NCI-H128 (cell line): ENCODE results near the gene ATG14.
"Not testable (repeated sequence)": the region's sequence is repeated elsewhere in the genome, so short reads cannot be mapped to it uniquely, and the experiment has no call there.

Experiments
- DNase-seq: peaks from one replicate; lab custom pipeline; 2025; ENCODE audit not compliant: unreplicated experiment; lab: John Stamatoyannopoulos, UW

The ATG14 gene

GRCh38 chr14:55388160-55388559 lies 23.5 kb downstream of the ATG14 start:
- DNase-seq: no peak

DNA sequence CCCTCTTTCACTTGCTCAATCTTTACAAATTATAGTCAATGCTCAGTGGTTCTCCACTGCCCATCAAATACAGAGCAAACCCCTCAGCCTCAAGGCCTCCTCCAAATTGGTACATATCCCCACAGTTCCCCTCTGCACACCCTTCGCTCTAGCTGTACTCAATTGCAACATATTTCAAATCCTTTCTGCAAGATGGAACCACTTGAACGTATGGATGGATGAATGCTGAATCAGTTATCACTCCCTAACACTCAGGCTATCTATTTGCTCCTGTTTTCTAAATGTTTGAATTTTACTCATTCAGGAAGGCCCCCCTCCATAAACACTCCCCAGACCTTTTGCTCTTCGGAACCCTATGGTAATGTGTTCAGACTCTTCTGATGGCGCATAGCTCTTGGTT lies 24.5 kb downstream of the ATG14 start:
- DNase-seq: no peak

- no peak for DNase-seq
Observed at GRCh38 chr14:55386037-55386808, 25.4 kb downstream of the ATG14 start.

DNA sequence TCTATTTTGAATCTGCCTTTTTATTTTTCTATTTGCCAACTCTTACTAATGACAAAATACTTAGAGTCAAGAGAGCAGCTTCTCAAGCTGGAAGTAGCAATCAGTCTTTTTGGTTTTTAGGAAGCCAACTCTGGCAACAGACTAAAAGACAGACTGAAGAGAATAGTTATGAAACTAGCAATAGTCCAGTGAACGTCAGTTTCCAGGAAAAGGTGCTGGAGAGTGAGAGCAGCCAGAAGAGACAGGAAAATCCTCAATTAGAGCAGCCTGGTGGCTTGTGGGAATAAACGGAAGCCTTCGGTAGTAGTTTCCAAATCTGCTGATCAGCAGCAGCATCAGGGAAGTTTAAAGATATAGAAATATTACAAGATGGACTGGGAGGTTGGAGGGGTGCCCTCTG lies 27.1 kb downstream of the ATG14 start:
- no peak for DNase-seq

DNA sequence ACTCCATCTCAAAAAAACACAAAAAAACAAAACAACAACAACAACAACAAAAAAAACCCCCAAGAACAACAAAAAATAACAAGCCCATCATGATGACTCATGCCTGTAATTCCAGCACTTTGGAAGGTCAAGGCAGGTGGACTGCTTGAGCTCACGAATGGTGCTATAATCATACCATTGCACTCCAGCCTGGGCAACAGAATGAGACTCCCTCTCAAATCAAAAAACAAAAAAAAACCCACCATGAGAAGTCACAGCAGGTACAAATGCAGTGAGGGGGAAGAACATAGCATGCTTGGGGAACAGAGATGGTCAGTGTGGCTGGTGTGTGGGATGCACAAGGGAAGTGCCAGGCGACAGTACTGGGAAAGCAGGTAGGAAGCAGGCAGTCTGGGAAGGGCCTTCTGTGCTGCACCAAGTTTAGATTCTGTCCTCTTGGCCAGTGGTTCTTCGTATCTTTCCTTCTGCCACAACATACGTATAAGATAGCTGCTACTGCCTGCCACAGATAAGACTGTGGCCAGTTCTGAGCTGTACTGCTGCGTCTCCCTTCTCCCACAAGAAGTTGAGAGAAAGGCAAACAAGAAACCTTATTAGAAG lies 28.0 kb downstream of the ATG14 start:
- no peak for DNase-seq

DNA sequence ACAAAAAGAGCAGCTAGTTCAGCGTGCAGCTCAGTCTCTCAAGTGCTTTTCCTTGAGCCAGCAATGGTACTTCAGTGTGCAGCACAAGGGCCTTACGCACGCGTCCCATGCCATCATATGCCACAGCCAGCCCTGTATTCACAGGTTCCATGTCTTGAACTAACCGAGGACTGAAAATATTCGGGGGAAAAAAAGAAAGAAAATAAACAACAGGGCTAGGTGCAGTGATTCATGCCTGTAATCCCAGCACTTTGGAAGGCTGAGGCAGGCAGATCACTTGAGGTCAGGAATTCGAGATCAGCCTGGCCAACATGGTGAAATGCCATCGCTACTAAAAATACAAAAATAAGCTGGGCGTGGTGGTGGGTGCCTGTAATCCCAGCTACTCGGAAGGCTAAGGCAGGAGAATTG lies 28.6 kb downstream of the ATG14 start:
- not testable (repeated sequence) for DNase-seq

- DNase-seq: no peak
Observed at GRCh38 chr14:55382483-55382882, 29.1 kb downstream of the ATG14 start.

DNA sequence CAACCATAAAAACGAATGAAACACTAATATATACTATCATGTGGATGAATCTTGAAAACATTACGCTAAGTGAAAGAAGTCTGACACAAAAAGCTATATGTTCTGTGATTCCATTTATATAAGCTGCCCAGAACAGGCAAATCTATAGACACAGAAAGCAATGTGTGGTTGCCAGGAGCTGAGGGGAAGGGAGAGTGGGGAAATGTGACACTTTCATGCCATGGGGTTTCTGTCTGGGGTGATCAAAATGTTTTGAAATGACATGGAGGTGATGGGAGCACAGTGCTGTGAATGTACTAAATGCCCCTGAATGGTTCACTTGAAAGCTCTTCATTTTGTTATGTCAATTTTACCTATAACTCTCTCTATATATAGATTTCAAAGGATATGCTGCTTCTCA lies 30.1 kb downstream of the ATG14 start:
- no peak for DNase-seq

DNA sequence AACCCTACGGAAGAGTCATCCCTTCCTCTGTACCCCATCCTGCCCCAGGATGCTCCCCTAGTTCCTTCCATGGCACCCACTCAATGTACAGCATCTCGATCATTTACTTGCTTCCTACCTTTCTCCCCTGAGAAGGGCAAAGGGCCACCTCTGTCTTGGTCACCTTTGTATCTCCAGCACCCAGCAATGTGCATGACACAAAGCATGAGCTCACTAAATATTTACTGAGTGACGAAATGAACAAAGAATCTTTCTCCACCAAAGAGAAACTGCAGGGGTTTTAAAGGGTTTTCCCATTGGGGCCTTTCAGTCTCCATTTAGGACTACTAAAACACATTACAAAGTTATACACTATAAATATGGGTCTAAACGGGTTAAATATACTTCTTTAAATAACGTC lies 30.6 kb downstream of the ATG14 start:
- no peak for DNase-seq

GRCh38 chr14:55377236-55377635 lies 34.4 kb downstream of the ATG14 start:
- no peak for DNase-seq

GRCh38 chr14:55374771-55375170 lies 36.9 kb downstream of the ATG14 start:
- DNase-seq: no peak

DNA sequence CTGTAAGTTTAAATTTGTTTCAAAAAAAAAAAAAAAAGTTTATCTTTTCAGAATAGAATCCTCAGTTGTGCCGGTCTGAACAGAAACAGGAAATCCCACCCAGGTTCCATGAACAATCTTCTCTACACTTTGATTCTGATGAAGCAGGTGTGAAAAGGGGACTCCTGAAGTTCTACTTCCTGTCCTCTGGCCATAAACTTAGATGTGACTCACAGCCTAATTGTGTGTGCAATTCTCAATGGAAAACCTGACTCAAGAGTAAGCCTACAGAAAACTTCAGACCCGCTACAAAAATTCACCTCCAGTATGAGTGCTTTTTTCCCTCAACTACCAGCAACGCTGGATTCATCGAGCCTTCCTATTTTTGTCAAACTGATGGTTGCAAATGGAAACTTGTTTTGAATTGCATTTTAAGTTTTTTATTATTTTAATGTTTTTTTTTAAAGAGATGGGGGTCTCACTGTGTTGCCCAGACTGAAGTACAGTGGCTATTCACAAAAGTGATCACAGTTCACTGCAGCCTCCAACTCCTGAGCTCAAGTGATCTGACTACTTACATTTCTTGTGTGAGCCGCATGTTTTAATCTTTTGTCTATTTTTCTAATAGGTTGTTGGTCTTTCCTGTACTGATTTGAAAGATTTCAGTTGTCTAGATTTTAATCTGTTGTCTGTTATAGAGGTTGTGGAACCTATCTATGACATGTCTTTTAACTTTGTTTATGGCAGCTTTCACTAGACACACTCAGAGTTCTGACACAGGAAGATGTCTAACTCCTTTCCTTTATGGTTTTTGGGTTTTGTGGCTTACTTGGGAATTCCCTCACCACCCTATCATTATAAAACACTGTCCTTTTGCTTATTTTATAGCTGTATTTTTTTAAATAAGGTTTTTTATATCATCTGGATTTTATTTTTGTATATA lies 37.6 kb downstream of the ATG14 start:
- DNase-seq: no peak

DNA sequence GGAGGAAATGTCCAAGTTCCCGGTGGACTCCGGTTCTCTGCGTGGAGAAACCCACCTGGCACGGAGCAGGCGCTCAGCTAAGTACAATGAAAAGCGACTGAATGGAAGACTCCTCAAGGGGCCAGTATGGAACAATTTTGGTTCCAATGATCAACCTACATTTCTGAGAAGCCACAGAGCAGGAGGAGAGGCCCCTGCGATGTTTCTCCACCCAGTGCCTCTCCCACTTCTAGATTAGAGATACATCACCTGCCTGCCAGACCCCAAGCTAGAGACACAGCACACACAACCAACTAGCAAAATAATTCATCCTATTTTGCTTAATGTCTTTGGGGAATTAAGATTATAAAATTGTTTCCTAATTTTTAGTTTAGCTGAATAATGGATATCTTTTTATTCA lies 38.8 kb downstream of the ATG14 start:
- DNase-seq: no peak

DNA sequence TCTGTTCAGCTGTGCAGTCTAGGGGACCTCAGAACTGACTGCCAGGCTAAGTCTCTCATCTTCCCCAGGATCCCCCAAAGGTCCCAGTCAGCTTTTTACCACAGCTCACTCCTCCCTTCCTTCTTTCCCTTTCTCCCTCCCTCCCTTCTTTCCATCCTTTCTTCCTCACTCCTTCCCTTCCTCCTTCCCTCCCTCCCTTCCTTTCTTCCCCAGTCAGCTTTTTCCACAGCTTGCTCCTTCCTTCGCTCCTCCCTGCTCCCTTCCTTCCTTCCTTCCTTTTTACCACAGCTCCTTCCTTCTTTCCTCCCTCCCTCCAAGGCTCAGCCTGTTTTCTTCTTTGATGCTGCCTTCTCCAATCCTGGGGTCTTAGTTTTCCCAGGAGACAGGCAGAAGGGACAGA lies 39.2 kb downstream of the ATG14 start:
- no peak for DNase-seq

- DNase-seq: no peak
Observed at GRCh38 chr14:55370883-55371455, 40.7 kb downstream of the ATG14 start.

DNA sequence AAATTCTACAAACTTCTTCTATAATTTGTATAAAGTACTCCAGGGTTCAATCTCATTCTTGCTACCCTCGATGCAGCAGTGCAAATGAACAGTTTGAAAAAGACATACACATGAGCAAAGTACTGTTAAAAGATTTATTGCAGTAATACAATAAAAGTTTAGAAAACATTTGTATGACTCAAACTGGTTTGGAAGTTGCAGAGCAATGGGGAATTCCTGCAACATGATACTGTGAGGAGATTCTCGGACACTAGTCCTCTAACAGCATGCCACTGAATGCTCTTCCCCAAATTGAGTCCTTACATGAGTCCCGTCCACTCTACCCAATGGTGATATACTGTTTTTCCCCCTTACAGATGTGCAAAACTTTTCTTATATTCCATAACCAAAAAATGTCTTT lies 45.4 kb downstream of the ATG14 start:
- no peak for DNase-seq

GRCh38 chr14:55361190-55361589 lies 50.4 kb downstream of the ATG14 start:
- no peak for DNase-seq

GRCh38 chr14:55359307-55359706 lies 52.3 kb downstream of the ATG14 start:
- no peak for DNase-seq

DNA sequence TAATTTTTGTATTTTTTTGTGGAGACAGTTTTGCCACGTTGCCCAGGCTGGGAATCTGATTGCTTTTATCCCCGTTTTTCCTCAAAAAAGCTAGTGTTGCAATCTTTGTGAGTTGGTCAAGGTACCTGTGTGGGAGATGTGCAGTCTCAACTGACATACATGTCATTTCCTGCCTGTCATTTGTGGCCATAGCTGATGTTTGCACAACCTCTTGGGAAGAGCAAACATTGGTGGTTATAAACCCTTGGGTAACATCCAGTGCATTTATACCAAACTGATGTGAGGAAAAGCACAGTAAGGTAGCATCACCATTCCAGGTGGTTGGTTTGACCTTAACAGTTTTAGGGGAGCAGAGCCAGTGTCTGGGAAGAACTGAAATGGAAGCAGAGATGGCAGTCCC lies 54.7 kb downstream of the ATG14 start:
- DNase-seq: no peak

- no peak for DNase-seq
Observed at GRCh38 chr14:55355922-55356321, 55.7 kb downstream of the ATG14 start.

- DNase-seq: peak; percentile 29
Observed at GRCh38 chr14:55354500-55354899, 57.1 kb downstream of the ATG14 start.
